Suppressor macrophage (primary cell): Measurements from ENCODE around the gene PTPRCAP.

Source experiments
- DNase-seq, 4 experiments: peaks; one replicate each; pipeline ENCODE4 v3.0.0-alpha.2; 2020 to 2022

Gene PTPRCAP

GRCh38 chr11:67464411-67465188 lies 27.1 kb upstream of the PTPRCAP start:
- DNase-seq = peak; percentile 86 to 96 (median 91)

- peak; percentile 91 to 96 (median 95) for DNase-seq
Observed at GRCh38 chr11:67463680-67464410, 26.4 kb upstream of the PTPRCAP start.

GRCh38 chr11:67463186-67463585 lies 25.7 kb upstream of the PTPRCAP start:
- no peak for DNase-seq

GRCh38 chr11:67458266-67458665 lies 20.8 kb upstream of the PTPRCAP start:
- no peak for DNase-seq

GRCh38 chr11:67457453-67457852 lies 20.0 kb upstream of the PTPRCAP start:
- DNase-seq = no peak

GRCh38 chr11:67456068-67456705 lies 18.7 kb upstream of the PTPRCAP start:
- DNase-seq = no peak

GRCh38 chr11:67455054-67455453 lies 17.6 kb upstream of the PTPRCAP start, which contains the start of gene CABP4:
TSS of gene CABP4 (plus strand) at chr11:67455354. CDS start at chr11:67455424, 70 bp downstream.
- no peak for DNase-seq

GRCh38 chr11:67453816-67454732 lies 16.6 kb upstream of the PTPRCAP start:
- DNase-seq = no peak

- no peak for DNase-seq
Observed at GRCh38 chr11:67452141-67452952, 14.9 kb upstream of the PTPRCAP start, which contains the start of gene GPR152. TSS of gene GPR152 (minus strand) at chr11:67452729. CDS start at chr11:67452724, 5 bp downstream.

GRCh38 chr11:67451658-67451976 lies 14.1 kb upstream of the PTPRCAP start:
- DNase-seq = no peak

GRCh38 chr11:67450796-67451657 lies 13.5 kb upstream of the PTPRCAP start:
- DNase-seq = no peak

GRCh38 chr11:67449116-67449844 lies 11.8 kb upstream of the PTPRCAP start:
- peak; percentile 74 to 92 (median 88) for DNase-seq

GRCh38 chr11:67448220-67448609 lies 10.7 kb upstream of the PTPRCAP start:
- DNase-seq = no peak

- no peak for DNase-seq
Observed at GRCh38 chr11:67445515-67445914, 8.0 kb upstream of the PTPRCAP start.

- no peak for DNase-seq
Observed at GRCh38 chr11:67442504-67443404, 5.3 kb upstream of the PTPRCAP start.

- no peak for DNase-seq
Observed at GRCh38 chr11:67441731-67442351, 4.4 kb upstream of the PTPRCAP start.

GRCh38 chr11:67441098-67441563 lies 3.6 kb upstream of the PTPRCAP start:
- DNase-seq = no peak
